Progenitor cell of endocrine pancreas (in vitro differentiated cells): Measurements from ENCODE around the gene SCG3. TPM values are rescaled to one million over a fixed set of nuclear protein-coding genes. Genes with fewer than 3 reads are reported as not detected.

Experiments used
- DNase-seq: peaks from one replicate; pipeline ENCODE4 v3.0.0; 2021; ENCODE audit warnings: low spot score; ENCODE audit not compliant: unreplicated experiment
- H3K27ac Mint-ChIP-seq: 2 replicates; pipeline ENCODE4 v1.8.0; 2021; ENCODE audit warnings: mild to moderate bottlenecking, moderate library complexity, mixed read lengths
- H3K27me3 Mint-ChIP-seq: 2 replicates; pipeline ENCODE4 v1.8.0; 2021; ENCODE audit warnings: mixed read lengths
- H3K36me3 Mint-ChIP-seq: 2 replicates; pipeline ENCODE4 v1.8.0; 2022; ENCODE audit warnings: mixed read lengths; ENCODE audit not compliant: insufficient read depth
- H3K4me1 Mint-ChIP-seq: 2 replicates; pipeline ENCODE4 v1.8.0; 2021; ENCODE audit warnings: low read depth, mixed read lengths
- H3K4me3 Mint-ChIP-seq: 2 replicates; pipeline ENCODE4 v1.8.0; 2021; ENCODE audit warnings: low read depth, mild to moderate bottlenecking, moderate library complexity, mixed read lengths
- H3K9me3 Mint-ChIP-seq: 2 replicates; pipeline ENCODE4 v1.8.0; 2021; ENCODE audit warnings: low read depth, mixed read lengths
- total RNA-seq: library from RNA; stranded (reverse); gene quantifications from 2 replicates; pipeline ENCODE4 v1.2.1, GENCODE V29; 2021
- TF ChIP-seq, protein P1 (sequence below): fragments of 200-600 bp; sonication (generic); IDR thresholded peaks from one replicate; pipeline ENCODE4 v1.5.0; 2021; ENCODE audit warnings: antibody characterized with exemption, mild to moderate bottlenecking; ENCODE audit not compliant: unreplicated experiment

SCG3 gene
- total RNA-seq, 1 donor from 2014 or later, result 7.9 TPM

GRCh38 chr15:51750792-51751696 lies 69.7 kb downstream of the SCG3 start, which contains the start of gene TMOD2:
Gene TMOD2 (plus strand): TSS chr15:51751597. CDS start chr15:51766442, 14,845 bp downstream.
- H3K4me3 Mint-ChIP-seq, result peak within 1 kb of the TSS; percentile 85
- TF ChIP-seq, protein P1, sequence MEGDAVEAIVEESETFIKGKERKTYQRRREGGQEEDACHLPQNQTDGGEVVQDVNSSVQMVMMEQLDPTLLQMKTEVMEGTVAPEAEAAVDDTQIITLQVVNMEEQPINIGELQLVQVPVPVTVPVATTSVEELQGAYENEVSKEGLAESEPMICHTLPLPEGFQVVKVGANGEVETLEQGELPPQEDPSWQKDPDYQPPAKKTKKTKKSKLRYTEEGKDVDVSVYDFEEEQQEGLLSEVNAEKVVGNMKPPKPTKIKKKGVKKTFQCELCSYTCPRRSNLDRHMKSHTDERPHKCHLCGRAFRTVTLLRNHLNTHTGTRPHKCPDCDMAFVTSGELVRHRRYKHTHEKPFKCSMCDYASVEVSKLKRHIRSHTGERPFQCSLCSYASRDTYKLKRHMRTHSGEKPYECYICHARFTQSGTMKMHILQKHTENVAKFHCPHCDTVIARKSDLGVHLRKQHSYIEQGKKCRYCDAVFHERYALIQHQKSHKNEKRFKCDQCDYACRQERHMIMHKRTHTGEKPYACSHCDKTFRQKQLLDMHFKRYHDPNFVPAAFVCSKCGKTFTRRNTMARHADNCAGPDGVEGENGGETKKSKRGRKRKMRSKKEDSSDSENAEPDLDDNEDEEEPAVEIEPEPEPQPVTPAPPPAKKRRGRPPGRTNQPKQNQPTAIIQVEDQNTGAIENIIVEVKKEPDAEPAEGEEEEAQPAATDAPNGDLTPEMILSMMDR, result no peak
- H3K27ac Mint-ChIP-seq, result no peak within 1 kb of the TSS
- H3K36me3 Mint-ChIP-seq, result no peaks in the 10 kb centered on the region
- H3K27me3 Mint-ChIP-seq, result peaks cover 76% of the 10 kb centered on the region
- peak; percentile 30 for DNase-seq
- H3K9me3 Mint-ChIP-seq, result no peaks in the 10 kb centered on the region
- peaks cover 4% of the 10 kb centered on the region for H3K4me1 Mint-ChIP-seq

- TF ChIP-seq, protein P1, result no peak
- H3K4me1 Mint-ChIP-seq, result peaks cover 4% of the 10 kb centered on the region
- DNase-seq, result peak; percentile 23
- H3K36me3 Mint-ChIP-seq, result no peaks in the 10 kb centered on the region
- H3K27ac Mint-ChIP-seq, result no peak overlapping the region
- no peaks in the 10 kb centered on the region for H3K9me3 Mint-ChIP-seq
- H3K4me3 Mint-ChIP-seq, result peak overlapping the region; percentile 85
- H3K27me3 Mint-ChIP-seq, result peaks cover 73% of the 10 kb centered on the region
Observed at GRCh38 chr15:51751697-51752683, 70.7 kb downstream of the SCG3 start.

DNA sequence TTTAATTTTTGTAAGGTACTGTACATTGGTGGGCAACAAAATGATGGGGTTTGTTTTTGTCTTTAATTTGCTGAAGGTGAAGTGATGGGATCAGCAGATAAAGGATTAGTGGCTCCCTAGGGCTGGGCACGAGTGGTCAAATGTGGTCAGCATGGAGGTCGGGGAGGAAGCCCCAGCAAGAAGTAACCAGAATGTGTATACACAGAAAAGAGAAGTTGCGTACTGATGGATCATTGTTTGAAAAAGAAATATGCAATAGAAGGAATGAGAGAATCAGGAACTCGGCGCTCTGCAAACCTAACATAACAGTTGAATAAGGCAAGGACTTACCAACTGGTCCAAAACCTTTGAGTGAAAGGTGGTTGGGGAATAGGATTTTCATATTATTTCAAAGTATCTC lies 71.6 kb downstream of the SCG3 start:
- H3K27ac Mint-ChIP-seq, result no peak overlapping the region
- DNase-seq, result no peak
- no peaks in the 10 kb centered on the region for H3K36me3 Mint-ChIP-seq
- H3K4me3 Mint-ChIP-seq, result peak overlapping the region; percentile 85
- peaks cover 4% of the 10 kb centered on the region for H3K4me1 Mint-ChIP-seq
- TF ChIP-seq, protein P1, result no peak
- no peaks in the 10 kb centered on the region for H3K9me3 Mint-ChIP-seq
- peaks cover 68% of the 10 kb centered on the region for H3K27me3 Mint-ChIP-seq

DNA sequence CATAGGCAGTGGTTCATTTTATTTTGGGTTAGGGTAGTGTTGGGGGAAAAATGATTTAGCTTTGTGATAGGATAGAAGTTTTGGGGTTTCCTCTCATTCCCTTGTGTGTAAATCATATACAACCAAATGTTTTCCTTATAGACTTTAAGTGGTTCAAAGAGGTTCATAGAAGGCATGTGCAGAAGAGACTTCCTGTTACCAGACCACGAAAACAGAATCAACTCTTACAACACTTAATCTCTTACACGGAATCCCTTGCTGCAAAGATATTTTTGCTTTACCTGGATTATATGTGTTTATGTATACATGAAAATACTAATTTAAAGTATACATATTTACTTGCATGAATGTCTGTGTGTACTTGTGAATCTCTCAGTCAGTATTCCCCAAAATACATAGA lies 73.0 kb downstream of the SCG3 start:
- H3K4me1 Mint-ChIP-seq, result peaks cover 4% of the 10 kb centered on the region
- H3K27me3 Mint-ChIP-seq, result peaks cover 58% of the 10 kb centered on the region
- TF ChIP-seq, protein P1, result no peak
- no peaks in the 10 kb centered on the region for H3K36me3 Mint-ChIP-seq
- DNase-seq, result no peak
- H3K9me3 Mint-ChIP-seq, result no peaks in the 10 kb centered on the region
- no peak overlapping the region for H3K4me3 Mint-ChIP-seq
- no peak overlapping the region for H3K27ac Mint-ChIP-seq

DNA sequence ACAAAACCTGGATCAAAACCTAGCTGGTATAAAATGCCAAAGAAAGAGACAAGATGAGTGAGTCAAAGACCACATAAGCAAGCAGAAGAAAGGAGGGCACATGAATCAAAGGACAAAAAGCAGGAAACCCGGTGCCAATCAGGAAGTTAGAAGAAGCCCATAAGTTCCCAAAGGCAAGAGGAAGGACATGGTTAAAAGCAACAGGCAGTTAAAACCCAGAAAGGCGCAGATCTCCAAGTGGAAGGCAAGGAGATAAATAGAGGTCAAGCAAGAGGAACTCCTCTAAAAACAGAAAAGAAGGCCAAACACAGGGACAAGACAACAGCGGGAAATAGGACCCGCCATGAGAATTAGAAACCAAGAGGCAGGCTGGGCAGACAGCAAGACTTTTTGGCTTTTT lies 74.5 kb downstream of the SCG3 start:
- DNase-seq, result no peak
- peaks cover 43% of the 10 kb centered on the region for H3K27me3 Mint-ChIP-seq
- TF ChIP-seq, protein P1, result no peak
- H3K4me1 Mint-ChIP-seq, result peaks cover 4% of the 10 kb centered on the region
- H3K36me3 Mint-ChIP-seq, result no peaks in the 10 kb centered on the region
- H3K9me3 Mint-ChIP-seq, result no peaks in the 10 kb centered on the region
- H3K27ac Mint-ChIP-seq, result no peak overlapping the region
- H3K4me3 Mint-ChIP-seq, result no peak overlapping the region
